Body of pancreas (tissue), 4 donors: ENCODE data around the gene MEIOC. TPM values are rescaled to one million over a fixed set of nuclear protein-coding genes. Genes with fewer than 3 reads are reported as not detected.

Source experiments
- ATAC-seq: fragments of 150-250 bp; one replicate; pipeline ENCODE4 v1.9.1; 2016
- DNase-seq, 4 donors: peaks; one replicate each; pipeline ENCODE4 v3.0.0-alpha.2; 2019
- H3K27ac ChIP-seq, 4 donors: fragments of 200-600 bp; sonication (generic); 1 replicate in 3 of 4; 2 replicates in 1 of 4; pipeline versions ENCODE4 v1.5.1 to v1.6.1; 2016 to 2019; ENCODE audit warnings: mild to moderate bottlenecking in 1 of 4, mixed read lengths in 1 of 4, moderate library complexity in 1 of 4
- H3K27me3 ChIP-seq, 2 donors: fragments of 200-600 bp; sonication (generic); one replicate each; pipeline ENCODE4 v1.6.0; 2016; ENCODE audit warnings: mild to moderate bottlenecking in 1 of 2
- H3K36me3 ChIP-seq, 2 donors: fragments of 200-600 bp; sonication (generic); replicated peaks in 1 of 2; 2 replicates each; pipeline ENCODE4 v1.5.1; 2016; ENCODE audit warnings: low read depth in 2 of 2; ENCODE audit not compliant: insufficient read depth in 1 of 2
- H3K4me1 ChIP-seq: fragments of 200-600 bp; sonication (generic); one replicate; pipeline ENCODE4 v1.6.0; 2016
- H3K4me3 ChIP-seq, 2 donors: fragments of 200-600 bp; sonication (generic); 1 replicate in 1 of 2; 2 replicates in 1 of 2; pipeline ENCODE4 v1.5.1; 2016 to 2019
- H3K9me3 ChIP-seq, 3 donors: fragments of 200-600 bp; sonication (generic); 1 replicate in 2 of 3; 2 replicates in 1 of 3; pipeline ENCODE4 v1.5.1; 2016
- CTCF ChIP-seq, 7 experiments: fragments of 450-650 bp in 4 of 7; fragments of 200-600 bp in 3 of 7; sonication (generic) in 3 of 7; IDR thresholded peaks; one replicate each; pipeline ENCODE4 v1.5.1; 2016 to 2019; ENCODE audit warnings: antibody characterized with exemption in 7 of 7
- POLR2A ChIP-seq, 3 donors: fragments of 450-650 bp; IDR thresholded peaks; one replicate each; pipeline ENCODE4 v1.6.1; 2016; ENCODE audit warnings: antibody characterized with exemption in 3 of 3, mild to moderate bottlenecking in 2 of 3
- WGBS, 2 donors: methylation state at CpG; one replicate each; pipeline ENCODE4 v1.1.5; 2017; 5-methylcytosine and 5-hydroxymethylcytosine counted together
- intact Hi-C: fragments of 100-400 bp; cut with DNase I; formaldehyde crosslinking; loops from one replicate; pipeline ENCODE4 v1.15.1; 2023
- total RNA-seq, 2 donors: library from RNA; depleted of rRNA; stranded (reverse); fragments of >200 nt; gene quantifications; one replicate each; pipeline ENCODE4 v1.1.0, GENCODE V29; 2016

Gene MEIOC
- not detected for total RNA-seq

GRCh38 chr17:44655983-44656710 is at the start of gene MEIOC:
Gene MEIOC, plus strand, starts transcription at chr17:44656468. Its CDS starts 146 bp downstream, at chr17:44656614.
- H3K4me1 ChIP-seq: peaks cover 10% of the 10 kb centered on the region
- peaks cover 0 to 10% of the 10 kb centered on the region in 2 donors for H3K27me3 ChIP-seq
- ATAC-seq (peak; percentile 12), DNase-seq (peak in 2 of 4 donors; percentile 6 to 8)
- H3K9me3 ChIP-seq: no peaks in the 10 kb centered on the region
- intact Hi-C loops: no loop called here
- no peak within 1 kb of the TSS for H3K4me3 ChIP-seq
- H3K27ac ChIP-seq: no peak within 1 kb of the TSS
- TF ChIP-seq CTCF (IDR thresholded peaks at IDR 0.05): no peak
- no peak for TF ChIP-seq POLR2A (IDR thresholded peaks at IDR 0.05)
- no peaks in the 10 kb centered on the region for H3K36me3 ChIP-seq
- 10 to 30% methylated on average over 23 to 42 of the region's 57 CpGs for WGBS, 2 donors

- Histone ChIP-seq H3K4me1 (peaks cover 11% of the 10 kb centered on the region), H3K36me3 (no peaks in the 10 kb centered on the region), H3K9me3 (no peaks in the 10 kb centered on the region), H3K27me3 (no peaks in the 10 kb centered on the region), H3K27ac (no peak overlapping the region), H3K4me3 (no peak overlapping the region)
- WGBS, 2 donors: 89 to 92% methylated on average over 11 of the region's 11 CpGs
- intact Hi-C loops: no loop called here
- no peak for TF ChIP-seq POLR2A (IDR thresholded peaks at IDR 0.05)
- TF ChIP-seq CTCF (IDR thresholded peaks at IDR 0.05): no peak
- ATAC-seq (no peak), DNase-seq (no peak)
Observed at GRCh38 chr17:44606658-44607057, 49.6 kb upstream of the MEIOC start.

- no peaks in the 10 kb centered on the region for H3K4me1 ChIP-seq
- intact Hi-C loops: no loop called here
- H3K9me3 ChIP-seq: no peaks in the 10 kb centered on the region
- no peak for DNase-seq
- no peak overlapping the region for H3K27ac ChIP-seq
- TF ChIP-seq POLR2A (IDR thresholded peaks at IDR 0.05) (no peak), CTCF (IDR thresholded peaks at IDR 0.05) (no peak)
- H3K36me3 ChIP-seq: no peaks in the 10 kb centered on the region
- H3K4me3 ChIP-seq: no peak overlapping the region
- H3K27me3 ChIP-seq: no peaks in the 10 kb centered on the region
- WGBS, 2 donors: 53 to 66% methylated on average over 5 to 10 of the region's 10 CpGs
- no peak for ATAC-seq
Observed at GRCh38 chr17:44607836-44608690, 48.2 kb upstream of the MEIOC start.

- DNase-seq: no peak
- H3K4me3 ChIP-seq: no peak overlapping the region
- no peak for TF ChIP-seq POLR2A (IDR thresholded peaks at IDR 0.05)
- TF ChIP-seq CTCF (IDR thresholded peaks at IDR 0.05): no peak
- no peaks in the 10 kb centered on the region for H3K27me3 ChIP-seq
- intact Hi-C loops: no loop called here
- no peak for ATAC-seq
- no peak overlapping the region for H3K27ac ChIP-seq
- no peaks in the 10 kb centered on the region for H3K9me3 ChIP-seq
- H3K36me3 ChIP-seq: no peaks in the 10 kb centered on the region
- H3K4me1 ChIP-seq: no peaks in the 10 kb centered on the region
- WGBS, 2 donors: 72 to 87% methylated on average over 2 to 6 of the region's 6 CpGs
Observed at GRCh38 chr17:44608727-44609435, 47.4 kb upstream of the MEIOC start.
